SU-DHL-6 (cell line): ENCODE measurements around the gene FLYWCH1.
A peak's percentile ranks its signal among the peaks of the same experiment; 100 is the strongest.

Experiments used
- H2AFZ ChIP-seq: fragments of 200-600 bp; sonication (generic); 2 replicates; pipeline ENCODE4 v1.6.1; 2014; ENCODE audit warnings: low read depth, mild to moderate bottlenecking, moderate library complexity, mixed read lengths, antibody characterized with exemption, low read length; ENCODE audit not compliant: severe bottlenecking
- H3F3A ChIP-seq: fragments of 200-600 bp; shearing (Covaris generic); 2 replicates; pipeline ENCODE4 v1.6.0; 2016; ENCODE audit warnings: antibody characterized with exemption, mild to moderate bottlenecking; ENCODE audit not compliant: insufficient read depth
- H3K27ac ChIP-seq: fragments of 200-600 bp; sonication (generic); 2 replicates; pipeline ENCODE4 v1.5.1; 2016; ENCODE audit warnings: low read depth, mild to moderate bottlenecking, low read length, moderate library complexity, mixed read lengths
- H3K27me3 ChIP-seq: fragments of 200-600 bp; sonication (generic), shearing (Covaris generic); 2 replicates; pipeline ENCODE4 v1.6.0; 2014; ENCODE audit warnings: mild to moderate bottlenecking, low read length
- H3K36me3 ChIP-seq: fragments of 200-600 bp; sonication (generic); 2 replicates; pipeline ENCODE4 v1.6.1; 2014; ENCODE audit warnings: mild to moderate bottlenecking, low read length, mixed read lengths
- H3K4me2 ChIP-seq: fragments of 300-600, 200-600 bp; shearing (Covaris generic), sonication (generic); 2 replicates; pipeline ENCODE4 v1.6.0; 2014; ENCODE audit warnings: low read length, low read depth, mild to moderate bottlenecking; ENCODE audit not compliant: poor library complexity, severe bottlenecking
- H3K4me3 ChIP-seq: fragments of 200-600 bp; sonication (generic); 2 replicates; pipeline ENCODE4 v1.5.1; 2014; ENCODE audit warnings: antibody characterized with exemption, low read length, mild to moderate bottlenecking, mixed read lengths; ENCODE audit not compliant: insufficient read depth, poor library complexity, severe bottlenecking
- H3K79me2 ChIP-seq: fragments of 200-600 bp; sonication (generic); 2 replicates; pipeline ENCODE4 v1.6.1; 2014; ENCODE audit warnings: mild to moderate bottlenecking, low read length, moderate library complexity; ENCODE audit not compliant: insufficient read depth
- H3K9ac ChIP-seq: fragments of 200-600 bp; sonication (generic); 2 replicates; pipeline ENCODE4 v1.7.0; 2014; ENCODE audit warnings: mild to moderate bottlenecking, low read length
- H3K9me2 ChIP-seq: fragments of 200-600 bp; sonication (generic); replicated peaks from 2 replicates; pipeline ENCODE4 v1.6.1; 2014; ENCODE audit warnings: low read length; ENCODE audit not compliant: insufficient read depth
- H3K9me3 ChIP-seq: fragments of 200-600 bp; sonication (generic); 2 replicates; pipeline ENCODE4 v1.6.1; 2014; ENCODE audit warnings: low read length, mixed read lengths; ENCODE audit not compliant: insufficient read depth
- H4K20me1 ChIP-seq: fragments of 200-600 bp; sonication (generic); 2 replicates; pipeline ENCODE4 v1.6.1; 2014; ENCODE audit warnings: low read depth, mild to moderate bottlenecking, antibody characterized with exemption, low read length, moderate library complexity, mixed read lengths
- CTCF ChIP-seq: fragments of 200-600 bp; sonication (generic); IDR thresholded peaks from one replicate; pipeline ENCODE4 v1.5.1; 2017; ENCODE audit warnings: antibody characterized with exemption, mild to moderate bottlenecking, low read length, moderate library complexity; ENCODE audit not compliant: insufficient read depth, poor library complexity, severe bottlenecking
- EZH2phosphoT487 ChIP-seq: fragments of 200-600 bp; sonication (generic), shearing (Covaris generic); conservative IDR thresholded peaks from 2 replicates; pipeline ENCODE4 v1.6.1; 2018; ENCODE audit warnings: mild to moderate bottlenecking, antibody characterized with exemption, low read length, moderate library complexity, mixed read lengths

Gene FLYWCH1

GRCh38 chr16:2966808-2967191 is 55.1 kb downstream of the FLYWCH1 start:
- H3K9ac ChIP-seq: no peak overlapping the region
- no peaks in the 10 kb centered on the region for H3K36me3 ChIP-seq
- no peak overlapping the region for H2AFZ ChIP-seq
- H3K9me3 ChIP-seq: no peaks in the 10 kb centered on the region
- peaks cover 54% of the 10 kb centered on the region for H3F3A ChIP-seq
- no peaks in the 10 kb centered on the region for H3K27me3 ChIP-seq
- H4K20me1 ChIP-seq: no peaks in the 10 kb centered on the region; the same call in 1 of the 2 replicates
- H3K4me3 ChIP-seq: no peak overlapping the region
- H3K9me2 ChIP-seq: no peaks in the 10 kb centered on the region
- H3K4me2 ChIP-seq: no peak overlapping the region
- TF ChIP-seq CTCF (no peak), EZH2phosphoT487 (no peak)
- peaks cover 22% of the 10 kb centered on the region for H3K79me2 ChIP-seq
- no peak overlapping the region for H3K27ac ChIP-seq

- peaks cover 3% of the 10 kb centered on the region; the same call in 1 of the 2 replicates for H4K20me1 ChIP-seq
- H3K36me3 ChIP-seq: no peaks in the 10 kb centered on the region
- peaks cover 54% of the 10 kb centered on the region for H3F3A ChIP-seq
- H3K9me2 ChIP-seq: no peaks in the 10 kb centered on the region
- no peaks in the 10 kb centered on the region for H3K9me3 ChIP-seq
- no peak overlapping the region for H3K9ac ChIP-seq
- TF ChIP-seq CTCF (no peak), EZH2phosphoT487 (no peak)
- no peak overlapping the region for H3K4me2 ChIP-seq
- no peaks in the 10 kb centered on the region for H3K27me3 ChIP-seq
- no peak overlapping the region for H2AFZ ChIP-seq
- H3K79me2 ChIP-seq: peaks cover 22% of the 10 kb centered on the region
- no peak overlapping the region for H3K27ac ChIP-seq
- H3K4me3 ChIP-seq: no peak overlapping the region
Observed at GRCh38 chr16:2967211-2967631, 55.5 kb downstream of the FLYWCH1 start.

GRCh38 chr16:2967721-2968161 is 56.0 kb downstream of the FLYWCH1 start:
- H3K9ac ChIP-seq: peak overlapping the region; percentile 98
- peaks cover 54% of the 10 kb centered on the region for H3F3A ChIP-seq
- H3K4me2 ChIP-seq: peak overlapping the region; percentile 86
- H3K27me3 ChIP-seq: no peaks in the 10 kb centered on the region
- H2AFZ ChIP-seq: no peak overlapping the region
- no peaks in the 10 kb centered on the region for H3K9me3 ChIP-seq
- no peaks in the 10 kb centered on the region for H3K9me2 ChIP-seq
- no peak overlapping the region for H3K4me3 ChIP-seq
- H3K27ac ChIP-seq: peak overlapping the region; percentile 93
- H3K36me3 ChIP-seq: no peaks in the 10 kb centered on the region
- no peak for TF ChIP-seq EZH2phosphoT487
- no peak for TF ChIP-seq CTCF
- peaks cover 4% of the 10 kb centered on the region; the same call in 1 of the 2 replicates for H4K20me1 ChIP-seq
- H3K79me2 ChIP-seq: peaks cover 22% of the 10 kb centered on the region
